GM12872 (cell line): ENCODE measurements around the gene SPDL1.

Experiments used
- TF ChIP-seq, protein P1 (sequence below): IDR thresholded peaks from 3 replicates; pipeline ENCODE4 v1.5.1; 2011; ENCODE audit warnings: low read depth, mild to moderate bottlenecking, low read length, moderate library complexity; ENCODE audit not compliant: insufficient read depth

The SPDL1 gene

DNA sequence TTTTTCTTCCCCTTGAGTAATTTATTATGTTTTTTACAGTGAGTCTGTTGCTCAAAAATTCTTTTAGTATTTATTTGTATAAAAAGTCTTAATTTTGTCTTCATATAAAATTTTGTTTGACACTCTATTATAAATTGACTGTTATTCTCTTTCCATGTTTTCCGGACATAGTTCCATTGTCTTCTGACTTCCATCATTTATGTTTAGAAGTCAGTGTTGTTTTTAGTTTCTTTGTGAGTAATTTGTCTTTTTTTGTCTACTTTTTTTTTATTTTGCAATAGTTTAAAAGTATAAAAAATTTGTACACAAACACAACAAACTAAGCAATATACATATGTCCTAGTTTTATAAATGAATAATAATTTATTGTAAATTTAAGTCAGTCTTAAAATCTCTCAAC is 25.7 kb upstream of the SPDL1 start:
- TF ChIP-seq, protein P1, sequence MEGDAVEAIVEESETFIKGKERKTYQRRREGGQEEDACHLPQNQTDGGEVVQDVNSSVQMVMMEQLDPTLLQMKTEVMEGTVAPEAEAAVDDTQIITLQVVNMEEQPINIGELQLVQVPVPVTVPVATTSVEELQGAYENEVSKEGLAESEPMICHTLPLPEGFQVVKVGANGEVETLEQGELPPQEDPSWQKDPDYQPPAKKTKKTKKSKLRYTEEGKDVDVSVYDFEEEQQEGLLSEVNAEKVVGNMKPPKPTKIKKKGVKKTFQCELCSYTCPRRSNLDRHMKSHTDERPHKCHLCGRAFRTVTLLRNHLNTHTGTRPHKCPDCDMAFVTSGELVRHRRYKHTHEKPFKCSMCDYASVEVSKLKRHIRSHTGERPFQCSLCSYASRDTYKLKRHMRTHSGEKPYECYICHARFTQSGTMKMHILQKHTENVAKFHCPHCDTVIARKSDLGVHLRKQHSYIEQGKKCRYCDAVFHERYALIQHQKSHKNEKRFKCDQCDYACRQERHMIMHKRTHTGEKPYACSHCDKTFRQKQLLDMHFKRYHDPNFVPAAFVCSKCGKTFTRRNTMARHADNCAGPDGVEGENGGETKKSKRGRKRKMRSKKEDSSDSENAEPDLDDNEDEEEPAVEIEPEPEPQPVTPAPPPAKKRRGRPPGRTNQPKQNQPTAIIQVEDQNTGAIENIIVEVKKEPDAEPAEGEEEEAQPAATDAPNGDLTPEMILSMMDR, result no peak

DNA sequence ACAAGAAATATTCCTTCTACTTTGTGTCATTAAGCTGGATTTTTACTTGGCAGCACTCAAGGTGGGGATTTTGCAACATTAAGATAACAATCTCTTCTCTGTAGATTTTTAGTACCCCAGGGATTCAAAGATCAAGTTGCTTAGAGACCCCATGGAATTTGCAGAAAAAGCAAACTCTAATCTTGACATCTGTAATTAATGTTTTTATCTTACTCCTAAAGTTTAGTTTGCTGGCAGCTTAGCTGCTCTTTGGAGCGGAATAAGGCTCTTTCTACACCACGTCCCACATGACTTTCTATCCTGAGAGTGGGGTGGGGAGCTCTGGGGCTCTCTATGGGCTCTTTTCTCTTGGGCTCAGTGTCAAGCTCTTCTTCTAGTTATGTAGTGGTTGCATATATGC is 21.7 kb upstream of the SPDL1 start:
- TF ChIP-seq, protein P1, result no peak

DNA sequence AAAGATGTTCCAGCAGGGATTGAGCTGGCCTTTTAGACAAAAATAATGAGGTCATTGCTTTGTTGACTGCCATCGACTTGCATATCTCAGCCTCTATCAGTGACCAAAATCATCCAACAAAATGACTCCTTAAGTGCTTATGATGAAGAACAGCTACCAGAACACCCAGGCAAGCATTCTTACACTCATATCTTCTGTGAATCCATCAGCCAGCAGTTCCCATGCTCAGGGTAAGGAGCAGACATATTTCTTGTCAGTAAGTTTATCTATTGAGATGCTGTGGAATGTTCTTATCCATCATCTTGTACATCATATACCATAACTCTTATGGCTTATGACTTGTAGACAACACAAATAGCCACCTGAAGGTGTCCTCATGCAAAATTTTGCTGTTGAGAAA is 20.2 kb upstream of the SPDL1 start:
- TF ChIP-seq, protein P1, result no peak

DNA sequence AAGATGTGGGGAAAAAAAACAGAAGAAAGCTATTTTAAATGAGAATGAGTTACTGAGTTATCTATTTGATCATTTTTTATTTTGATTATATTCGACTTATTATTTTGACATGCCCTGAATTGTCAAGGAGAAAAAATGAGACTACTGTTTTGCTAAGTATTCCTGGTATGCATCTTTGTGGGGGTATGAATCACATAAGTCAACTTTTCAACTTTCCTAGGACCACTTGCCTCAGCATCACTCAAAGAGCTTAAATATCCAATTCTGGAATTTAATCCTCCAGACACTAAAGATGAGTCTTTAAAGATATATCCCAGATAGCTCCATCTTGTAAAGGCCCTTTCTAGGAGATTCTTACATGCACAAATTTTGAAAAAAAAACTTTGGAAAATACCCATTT is 17.4 kb upstream of the SPDL1 start:
- TF ChIP-seq, protein P1, result no peak

DNA sequence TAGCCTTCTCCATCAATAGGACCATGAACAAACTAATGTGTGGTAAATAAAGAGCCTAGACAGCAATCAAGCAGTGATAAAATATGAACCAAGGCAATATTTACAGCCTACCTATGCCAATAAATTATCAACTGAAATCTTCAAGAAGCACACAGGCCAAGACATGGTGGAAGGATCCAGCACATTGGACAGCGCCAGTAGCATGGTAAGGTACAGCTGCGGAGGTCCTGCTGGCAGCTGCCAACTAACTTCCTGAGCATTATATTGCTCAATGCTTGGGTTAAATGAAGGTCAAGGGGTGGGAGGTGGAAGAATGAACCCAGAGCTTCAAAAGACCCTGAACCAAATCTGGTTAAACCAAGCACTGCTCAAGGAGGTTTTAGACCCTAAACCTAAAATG is 16.5 kb upstream of the SPDL1 start:
- TF ChIP-seq, protein P1, result no peak

DNA sequence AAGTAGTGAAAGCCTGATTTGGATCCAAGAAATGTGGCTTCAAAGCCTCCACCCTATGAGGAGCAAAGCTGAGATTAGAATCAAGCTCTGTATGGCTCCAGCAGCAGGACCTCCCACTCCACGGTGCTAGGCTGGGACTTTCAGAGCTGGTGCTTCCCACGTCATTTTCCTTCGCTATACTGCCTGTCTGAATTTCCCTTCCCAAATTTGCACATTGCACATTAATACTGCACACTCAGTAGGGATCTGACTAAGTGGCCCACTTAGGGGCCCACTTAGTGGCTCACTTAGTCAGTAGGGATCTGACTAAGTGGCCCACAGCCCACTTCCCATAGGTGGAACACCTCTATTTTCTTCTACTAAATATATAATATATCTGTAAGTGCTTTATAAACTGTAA is 14.1 kb upstream of the SPDL1 start:
- TF ChIP-seq, protein P1, result no peak

DNA sequence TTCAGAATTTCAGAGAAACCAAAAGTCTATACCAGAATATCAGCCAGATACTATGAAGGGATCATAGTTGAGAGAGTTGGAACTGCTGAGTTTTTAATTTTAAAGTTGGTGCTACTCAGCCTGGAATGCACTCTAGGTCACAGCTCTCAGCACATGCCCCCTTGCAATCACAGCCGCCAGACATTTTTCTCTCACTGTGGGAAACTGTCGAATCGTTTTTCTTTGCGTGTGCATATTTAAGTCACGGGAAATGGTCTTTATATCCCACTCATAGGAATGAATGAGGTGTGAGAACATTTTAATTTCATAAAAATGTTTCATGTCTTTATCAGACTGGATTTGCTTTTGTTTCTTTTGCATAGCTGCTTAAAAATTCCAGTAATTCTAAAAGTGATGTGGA is 12.2 kb upstream of the SPDL1 start:
- TF ChIP-seq, protein P1, result no peak
